KG1 (cell line): ENCODE results near the gene RNASE11.
"Not testable (repeated sequence)": the region's sequence is repeated elsewhere in the genome, so short reads cannot be mapped to it uniquely, and the experiment has no call there.

Experiments used
- DNase-seq: peaks from one replicate; lab custom pipeline; 2025; lab: John Stamatoyannopoulos, UW

Gene RNASE11

GRCh38 chr14:20580242-20580641 lies 7.6 kb downstream of the RNASE11 start:
- no peak for DNase-seq

- DNase-seq: no peak
Observed at GRCh38 chr14:20578784-20579502, 8.9 kb downstream of the RNASE11 start.

- DNase-seq: no peak
Observed at GRCh38 chr14:20578325-20578724, 9.5 kb downstream of the RNASE11 start.

GRCh38 chr14:20572382-20572990 lies 15.3 kb downstream of the RNASE11 start:
- not testable (repeated sequence) for DNase-seq

GRCh38 chr14:20570720-20571119 lies 17.1 kb downstream of the RNASE11 start:
- DNase-seq: not testable (repeated sequence)

- not testable (repeated sequence) for DNase-seq
Observed at GRCh38 chr14:20569865-20570264, 17.9 kb downstream of the RNASE11 start.

- DNase-seq: no peak
Observed at GRCh38 chr14:20569066-20569465, 18.7 kb downstream of the RNASE11 start.

GRCh38 chr14:20568393-20568792 lies 19.4 kb downstream of the RNASE11 start:
- DNase-seq: no peak

- DNase-seq: not testable (repeated sequence)
Observed at GRCh38 chr14:20567199-20567598, 20.6 kb downstream of the RNASE11 start.

GRCh38 chr14:20564501-20564997 lies 23.3 kb downstream of the RNASE11 start:
- no peak for DNase-seq

GRCh38 chr14:20563971-20564370 lies 23.8 kb downstream of the RNASE11 start:
- no peak for DNase-seq

GRCh38 chr14:20560961-20561360 lies 26.8 kb downstream of the RNASE11 start, which contains the start of gene RNASE9:
RNASE9 (minus strand) TSS chr14:20561047.
- DNase-seq: no peak

- no peak for DNase-seq
Observed at GRCh38 chr14:20559461-20559904, 28.3 kb downstream of the RNASE11 start.

- DNase-seq: no peak
Observed at GRCh38 chr14:20557212-20557542, 30.6 kb downstream of the RNASE11 start.

- no peak for DNase-seq
Observed at GRCh38 chr14:20556500-20557211, 31.1 kb downstream of the RNASE11 start.

- no peak for DNase-seq
Observed at GRCh38 chr14:20555845-20556244, 32.0 kb downstream of the RNASE11 start.

- DNase-seq: no peak
Observed at GRCh38 chr14:20553024-20553423, 34.8 kb downstream of the RNASE11 start.

GRCh38 chr14:20551606-20552005 lies 36.2 kb downstream of the RNASE11 start:
- no peak for DNase-seq

- DNase-seq: no peak
Observed at GRCh38 chr14:20550926-20551325, 36.9 kb downstream of the RNASE11 start.

GRCh38 chr14:20548414-20549158 lies 39.2 kb downstream of the RNASE11 start:
- no peak for DNase-seq

- DNase-seq: no peak
Observed at GRCh38 chr14:20546877-20547276, 40.9 kb downstream of the RNASE11 start.

GRCh38 chr14:20539906-20540305 lies 47.9 kb downstream of the RNASE11 start:
- DNase-seq: no peak
